ENCODE results near the gene TMEM221. TPM values are rescaled to one million over a fixed set of nuclear protein-coding genes. Genes with fewer than 3 reads are reported as not detected.

Gene TMEM221
- total and polyA plus RNA-seq, 10 donors = 0.03 to 0.20 TPM; not detected in 8

DNA sequence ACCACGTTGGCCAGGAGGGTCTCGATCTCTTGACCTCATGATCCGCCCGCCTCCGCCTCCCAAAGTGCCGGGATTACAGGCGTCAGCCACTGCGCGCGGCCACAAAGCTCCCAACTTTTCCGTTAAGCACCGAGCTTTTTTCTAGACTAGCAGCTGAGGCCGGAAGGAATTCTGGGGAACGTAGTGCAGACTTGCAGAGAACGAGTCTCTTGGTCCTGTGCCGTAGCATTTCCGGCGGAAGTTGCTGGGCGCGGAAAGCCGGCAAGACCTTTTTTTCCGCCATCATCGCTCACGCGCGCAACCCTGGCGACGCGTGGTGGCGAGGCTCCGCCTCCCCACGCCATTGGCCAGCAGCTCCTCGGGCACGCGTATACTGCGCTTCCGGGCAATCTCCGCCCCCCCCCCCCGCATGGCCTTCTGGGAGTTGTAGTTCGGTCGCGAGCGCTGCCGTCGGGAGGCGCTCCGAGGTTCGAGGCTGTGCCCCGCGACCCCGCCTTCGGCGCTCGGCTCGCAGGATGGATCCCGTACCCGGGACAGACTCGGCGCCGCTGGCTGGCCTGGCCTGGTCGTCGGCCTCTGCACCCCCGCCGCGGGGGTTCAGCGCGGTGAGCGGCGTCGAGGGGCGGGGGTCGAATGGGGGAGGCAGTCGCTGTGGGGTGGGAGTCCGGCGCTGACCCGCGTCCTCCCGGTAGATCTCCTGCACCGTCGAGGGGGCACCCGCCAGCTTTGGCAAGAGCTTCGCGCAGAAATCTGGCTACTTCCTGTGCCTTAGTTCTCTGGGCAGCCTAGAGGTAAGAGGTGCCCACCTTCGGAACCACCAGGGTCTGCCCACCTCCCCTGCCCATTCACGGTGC is 28.6 kb downstream of the TMEM221 start, which contains the start of gene MVB12A:
TSS of gene MVB12A (plus strand) at position 427 of the 854 bp plus-strand sequence. CDS start at position 516, 89 bp downstream.
- peaks cover 0 to 30% (median 14%) of the 10 kb centered on the region in 6 donors for H3K4me1 ChIP-seq
- H3K27ac ChIP-seq = peak within 1 kb of the TSS; percentile 76 to 91 (median 86)
- H3K27me3 ChIP-seq (replicated peaks in 1 of 7) = no peaks in the 10 kb centered on the region
- 0 to 1% (median 1%) methylated on average over 24 to 85 of the region's 85 CpGs for WGBS, 5 donors
- no peaks in the 10 kb centered on the region for H3K9me3 ChIP-seq
- TF ChIP-seq CTCF (IDR thresholded peaks at IDR 0.05 in 8 of 11, conservative IDR thresholded peaks at IDR 0.05 in 3 of 11) (peak in 1 of 11 experiments; percentile 14), POLR2AphosphoS5 (IDR thresholded peaks at IDR 0.05) (peak; percentile 95 to 96 (median 95)), POLR2A (IDR thresholded peaks at IDR 0.05) (peak in 1 of 3 donors; percentile 18)
- intact Hi-C loops (cut with DNase I; ENCODE audit: low total_unique reads) = no loop called here
- DNase-seq = peak; percentile 99
- peak within 1 kb of the TSS; percentile 81 to 91 (median 84) for H3K4me3 ChIP-seq
- peaks cover 0 to 38% (median 14%) of the 10 kb centered on the region in 6 donors for H3K36me3 ChIP-seq

DNA sequence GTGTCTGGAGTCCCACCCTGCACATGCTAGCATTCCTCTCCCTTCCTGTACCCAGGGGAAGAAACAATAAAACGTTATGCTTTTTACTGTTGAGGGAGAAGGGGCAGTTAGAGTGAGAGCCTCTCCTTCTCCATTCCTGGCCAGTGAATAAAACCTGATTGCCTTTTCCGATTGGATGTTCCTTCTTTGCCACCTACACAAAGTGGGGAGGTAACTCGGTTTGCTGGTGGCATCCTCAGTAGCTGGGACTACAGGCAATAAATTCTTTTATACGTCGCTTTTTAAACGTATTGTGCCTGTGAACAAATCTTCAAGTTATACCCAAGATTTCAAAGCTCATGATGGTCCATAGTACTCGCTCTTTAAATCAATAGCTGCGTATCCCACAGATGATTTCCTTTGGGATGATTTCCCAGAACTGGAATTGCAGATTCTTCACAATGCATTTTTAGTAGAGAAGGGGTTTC is 29.3 kb downstream of the TMEM221 start:
- DNase-seq = no peak
- Histone ChIP-seq H3K9me3 (no peaks in the 10 kb centered on the region), H3K27me3 (replicated peaks in 1 of 7) (no peaks in the 10 kb centered on the region), H3K36me3 (peaks cover 0 to 45% (median 20%) of the 10 kb centered on the region in 6 donors), H3K4me1 (peaks cover under 1 to 28% (median 15%) of the 10 kb centered on the region in 6 donors), H3K27ac (peak overlapping the region; percentile 76 to 91 (median 86)), H3K4me3 (peak overlapping the region; percentile 81 to 91 (median 84))
- intact Hi-C loops (cut with DNase I; ENCODE audit: low total_unique reads) = no loop called here
- TF ChIP-seq POLR2AphosphoS5 (IDR thresholded peaks at IDR 0.05) (no peak), CTCF (IDR thresholded peaks at IDR 0.05 in 8 of 11, conservative IDR thresholded peaks at IDR 0.05 in 3 of 11) (no peak), POLR2A (IDR thresholded peaks at IDR 0.05) (no peak)
- WGBS, 5 donors = 20 to 37% (median 25%) methylated on average over 8 of the region's 8 CpGs

- Histone ChIP-seq H3K4me1 (peaks cover 5 to 33% (median 18%) of the 10 kb centered on the region in 6 donors), H3K36me3 (peaks cover 0 to 46% (median 23%) of the 10 kb centered on the region in 6 donors), H3K9me3 (no peaks in the 10 kb centered on the region), H3K4me3 (peak overlapping the region in 3 of 8 donors; percentile 83 to 91 (median 86)), H3K27ac (peak overlapping the region in 7 of 8 donors; percentile 76 to 91 (median 86)), H3K27me3 (replicated peaks in 1 of 7) (no peaks in the 10 kb centered on the region)
- TF ChIP-seq POLR2AphosphoS5 (IDR thresholded peaks at IDR 0.05) = no peak
- TF ChIP-seq POLR2A (IDR thresholded peaks at IDR 0.05) = no peak
- TF ChIP-seq CTCF (IDR thresholded peaks at IDR 0.05 in 8 of 11, conservative IDR thresholded peaks at IDR 0.05 in 3 of 11) = no peak
- 64 to 77% (median 71%) methylated on average over 3 of the region's 3 CpGs for WGBS, 5 donors
- no peak for DNase-seq
- intact Hi-C loops (cut with DNase I; ENCODE audit: low total_unique reads) = no loop called here
Observed at GRCh38 chr19:17418710-17419109, 29.8 kb downstream of the TMEM221 start.

- TF ChIP-seq POLR2A (IDR thresholded peaks at IDR 0.05) (no peak), CTCF (IDR thresholded peaks at IDR 0.05 in 8 of 11, conservative IDR thresholded peaks at IDR 0.05 in 3 of 11) (no peak), POLR2AphosphoS5 (IDR thresholded peaks at IDR 0.05) (no peak)
- H3K27ac ChIP-seq = no peak overlapping the region
- peaks cover 5 to 49% (median 31%) of the 10 kb centered on the region in 6 donors for H3K4me1 ChIP-seq
- DNase-seq = no peak
- no peaks in the 10 kb centered on the region for H3K9me3 ChIP-seq
- peaks cover 0 to 56% (median 30%) of the 10 kb centered on the region in 6 donors for H3K36me3 ChIP-seq
- 82 to 94% (median 93%) methylated on average over 6 of the region's 6 CpGs for WGBS, 5 donors
- intact Hi-C loops (cut with DNase I; ENCODE audit: low total_unique reads) = no loop called here
- H3K27me3 ChIP-seq (replicated peaks in 1 of 7) = no peaks in the 10 kb centered on the region
- H3K4me3 ChIP-seq = no peak overlapping the region
Observed at GRCh38 chr19:17415121-17415520, 33.3 kb downstream of the TMEM221 start.

All from spleen (tissue), 11 donors.